ENCODE results near the gene THOC1. TPM values are rescaled to one million over a fixed set of nuclear protein-coding genes. Genes with fewer than 3 reads are reported as not detected.

THOC1 gene
- total RNA-seq (2012; rRNA removed) (13.3 and 27.2 TPM in 2 replicates), polyA plus RNA-seq (2012; rRNA removed) (14.1 and 15.8 TPM in 2 replicates), Bru-seq, nascent RNA (percentile 74 among the genes with signal in this experiment), BruChase-seq, experiment 1, labeled RNA remaining after a 6-hour chase (percentile 68 among the genes with signal in this experiment), BruChase-seq, experiment 2, labeled RNA remaining after a 2-hour chase (percentile 73 among the genes with signal in this experiment)
- 0.35 and 0.88 TPM in 2 replicates for polyA plus RNA-seq (2012; cell fraction: cytosol; rRNA removed)
- 3.1 and 32.8 TPM in 2 replicates for polyA plus RNA-seq (2012; cell fraction: nucleus; rRNA removed; ENCODE audit: low replicate concordance)
- long read RNA-seq, transcript THOC1-201 (21 exons, 2,087 nt), result major isoform, 5 of 7 reads
- long read RNA-seq, partial matches to known transcripts, result 0 of 7 reads
- long read RNA-seq, other reads (novel, unspliced or antisense), result 1 of 7 reads

GRCh38 chr18:267688-268552 is at the start of gene THOC1:
Gene THOC1, minus strand, starts transcription at chr18:268047. Its CDS starts 28 bp downstream, at chr18:268019.
- WGBS, 2 experiments (ENCODE audit: extremely low coverage in 2 of 2, insufficient read length in 1 of 2), result 1% methylated on average over 40 of the region's 69 CpGs; no CpG with 5 or more reads in 1 of the 2 experiments
- no peaks in the 10 kb centered on the region for H3K9me3 ChIP-seq (ENCODE audit: control insufficient read depth, insufficient read depth, low read length)
- peak within 1 kb of the TSS; percentile 88 for H3K4ac ChIP-seq (ENCODE audit: low read depth, low read length)
- H3K18ac ChIP-seq (ENCODE audit: low read depth, low read length), result peak within 1 kb of the TSS; percentile 62
- 0 out of 2 replicates have a peak within 1 kb of the TSS, but pooled peaks have one; percentile 49 for H2AK5ac ChIP-seq (ENCODE audit: low read depth, low read length)
- H2BK5ac ChIP-seq (ENCODE audit: low read depth, low read length, poor library complexity, severe bottlenecking), result peak within 1 kb of the TSS; percentile 72
- H3K36me3 ChIP-seq (ENCODE audit: control insufficient read depth, insufficient read depth, low read length), result peaks cover 5% of the 10 kb centered on the region
- H3K4me2 ChIP-seq (ENCODE audit: low read depth, low read length), result peak within 1 kb of the TSS; percentile 99
- H4K20me1 ChIP-seq (ENCODE audit: insufficient read depth, low read length), result no peaks in the 10 kb centered on the region
- BruUV-seq (replicated peaks), result TSS peak; percentile 74
- peaks cover 21 to 33% of the 10 kb centered on the region in 2 experiments for H3K79me1 ChIP-seq (ENCODE audit: low read depth in 1 of 2, low read length in 2 of 2)
- peak within 1 kb of the TSS; percentile 95 to 96 for H4K8ac ChIP-seq (ENCODE audit: low read depth in 2 of 2, low read length in 2 of 2)
- peak within 1 kb of the TSS; percentile 80 for H3K27ac ChIP-seq (ENCODE audit: insufficient read depth, low read length)
- H3K27me3 ChIP-seq (ENCODE audit: control insufficient read depth, insufficient read depth, low read length), result no peaks in the 10 kb centered on the region
- DNase-seq, result peak; percentile 94
- no peak within 1 kb of the TSS for H2BK20ac ChIP-seq (ENCODE audit: low read depth, low read length)
- CTCF ChIA-PET, result interaction anchor here (0.6 to 1.6 kb wide), 2 partner anchors 9 to 38 kb away, joined by 4 read pairs; no protein-coding TSS in a partner anchor
- peak within 1 kb of the TSS; percentile 94 for H3K14ac ChIP-seq (replicated peaks; ENCODE audit: low read depth, low read length)
- peak within 1 kb of the TSS; percentile 99 for H2AFZ ChIP-seq (replicated peaks; ENCODE audit: low read length, poor library complexity)
- H4K91ac ChIP-seq (ENCODE audit: insufficient read depth, low read depth, low read length), result peak within 1 kb of the TSS; percentile 87
- no peaks in the 10 kb centered on the region for H3K9me1 ChIP-seq (ENCODE audit: insufficient read depth, low read length)
- H4K5ac ChIP-seq (ENCODE audit: low read depth, low read length), result peak within 1 kb of the TSS; percentile 80
- intact Hi-C loops (cut with micrococcal nuclease), result loop anchor here (5.0 kb wide), 1 partner anchor 349 kb away; no protein-coding TSS in a partner anchor
- peak within 1 kb of the TSS; percentile 91 for H3K9ac ChIP-seq (ENCODE audit: low read depth, low read length)
- no peak within 1 kb of the TSS; the same call in 2 of the 3 replicates for H2BK15ac ChIP-seq (ENCODE audit: low read depth, low read length)
- peak within 1 kb of the TSS; percentile 88 for H2AK9ac ChIP-seq (replicated peaks; ENCODE audit: low read depth, low read length, poor library complexity)
- peak within 1 kb of the TSS; percentile 92 for H3K4me3 ChIP-seq (ENCODE audit: insufficient read depth, low read depth, low read length)
- peak; percentile 95 for ATAC-seq (ENCODE audit: low read depth)
- H3K23ac ChIP-seq (ENCODE audit: low read depth, low read length), result peak within 1 kb of the TSS; percentile 74
- H3K4me1 ChIP-seq (ENCODE audit: control insufficient read depth, insufficient read depth, low read length), result peaks cover 4% of the 10 kb centered on the region
- peak within 1 kb of the TSS; percentile 73 for H2BK120ac ChIP-seq (ENCODE audit: low read depth, low read length)
- dilution Hi-C loops (cut with HindIII; ENCODE audit: low sequenced_read_pairs, unreplicated experiment), result no loop called here
- in situ Hi-C loops (cut with MboI; ENCODE audit: low sequenced_read_pairs), result no loop called here
- H3K56ac ChIP-seq (ENCODE audit: extremely low read depth, insufficient read depth, low read length), result peak within 1 kb of the TSS; percentile 79
- POLR2A ChIA-PET (ENCODE audit: unreplicated experiment), result no interaction called here
- TF ChIP-seq RFX5 (IDR thresholded peaks at IDR 0.05; ENCODE audit: low read depth, low read length), result no peak
- TF ChIP-seq RAD21 (IDR thresholded peaks at IDR 0.05; ENCODE audit: low read length), result peak; percentile 15; the same call in 1 of the 2 replicates
- TF ChIP-seq FOS (IDR thresholded peaks at IDR 0.05; ENCODE audit: low read depth, low read length), result peak; percentile 51
- peak; percentile 16; the same call in 1 of the 2 replicates for TF ChIP-seq USF2 (IDR thresholded peaks at IDR 0.05; ENCODE audit: low read depth, low read length)
- peak; percentile 68; the same call in 1 of the 2 replicates for TF ChIP-seq MAZ (IDR thresholded peaks at IDR 0.05; ENCODE audit: borderline replicate concordance, low read depth, low read length)
- TF ChIP-seq MAFK (IDR thresholded peaks at IDR 0.05; ENCODE audit: low read depth, low read length), result peak; percentile 61; the same call in 1 of the 2 replicates
- TF ChIP-seq POLR2A (IDR thresholded peaks at IDR 0.05; ENCODE audit: low read depth, low read length), result peak; percentile 88; the same call in 1 of the 2 replicates
- peak; percentile 45; the same call in 1 of the 2 replicates for TF ChIP-seq CHD1 (IDR thresholded peaks at IDR 0.05; ENCODE audit: low read depth, low read length)
- no peak for TF ChIP-seq ELK1 (IDR thresholded peaks at IDR 0.05; ENCODE audit: borderline replicate concordance, low read depth, low read length)
- TF ChIP-seq BHLHE40 (IDR thresholded peaks at IDR 0.05; ENCODE audit: low read depth, low read length), result peak; percentile 85
- TF ChIP-seq MXI1 (IDR thresholded peaks at IDR 0.05; ENCODE audit: borderline replicate concordance, low read depth, low read length), result peak; percentile 92
- no peak for TF ChIP-seq CEBPB (IDR thresholded peaks at IDR 0.05; ENCODE audit: low read depth, low read length)
